Urothelium cell line (cell line): Measurements from ENCODE around the gene RNF115.
"Not testable (repeated sequence)": the region's sequence is repeated elsewhere in the genome, so short reads cannot be mapped to it uniquely, and the experiment has no call there.

Source experiments
- DNase-seq: peaks from one replicate; pipeline ENCODE4 v3.0.0; 2011; ENCODE audit warnings: low spot score, mixed read lengths
- FAIRE-seq: peaks from 2 replicates; lab custom pipeline; 2011; peaks lifted over from hg19 to GRCh38; lab: Jason Lieb, UNC

The RNF115 gene

GRCh38 chr1:145747398-145748247 is 76.3 kb downstream of the RNF115 start:
- no peak for DNase-seq
- no peak for FAIRE-seq

- DNase-seq (no peak), FAIRE-seq (no peak)
These were observed 83.6 kb downstream of the RNF115 start for GRCh38 chr1:145740269-145740668.

GRCh38 chr1:145736191-145736590 is 87.7 kb downstream of the RNF115 start:
- no peak for FAIRE-seq
- no peak for DNase-seq

- no peak for DNase-seq
- no peak for FAIRE-seq
These were observed 93.0 kb downstream of the RNF115 start for GRCh38 chr1:145730900-145731299.

GRCh38 chr1:145730467-145730866 is 93.4 kb downstream of the RNF115 start:
- DNase-seq = no peak
- FAIRE-seq = no peak

- FAIRE-seq (no peak), DNase-seq (no peak)
These were observed 94.0 kb downstream of the RNF115 start for GRCh38 chr1:145729666-145730436.

- FAIRE-seq (no peak), DNase-seq (no peak)
These were observed 94.7 kb downstream of the RNF115 start for GRCh38 chr1:145729196-145729595.

GRCh38 chr1:145726193-145726592 is 97.7 kb downstream of the RNF115 start:
- DNase-seq, FAIRE-seq: not testable (repeated sequence)

GRCh38 chr1:145720878-145721671 is 102.8 kb downstream of the RNF115 start:
- DNase-seq (peak; percentile 87), FAIRE-seq (peak; percentile 78)

GRCh38 chr1:145720556-145720877 is 103.4 kb downstream of the RNF115 start:
- FAIRE-seq = no peak
- DNase-seq = peak; percentile 66

- FAIRE-seq (no peak), DNase-seq (no peak)
These were observed 104.4 kb downstream of the RNF115 start, which contains the start of gene CD160 for GRCh38 chr1:145719230-145720079. Gene CD160 (plus strand): TSS chr1:145719499. CDS start chr1:145728328, 8,829 bp downstream.

GRCh38 chr1:145718465-145718864 is 105.4 kb downstream of the RNF115 start:
- DNase-seq = not testable (repeated sequence)

GRCh38 chr1:145717833-145718232 is 106.1 kb downstream of the RNF115 start:
- FAIRE-seq = no peak
- DNase-seq = no peak

More at GRCh38 chr1:145718465-145718864, 105.4 kb downstream of the RNF115 start:
- FAIRE-seq = not testable (repeated sequence)

- FAIRE-seq (no peak), DNase-seq (no peak)
These were observed 107.1 kb downstream of the RNF115 start for GRCh38 chr1:145716641-145717345.

- no peak for DNase-seq
- FAIRE-seq = no peak
These were observed 109.3 kb downstream of the RNF115 start for GRCh38 chr1:145714524-145715111.

- FAIRE-seq = no peak
- DNase-seq = no peak
These were observed 112.7 kb downstream of the RNF115 start for GRCh38 chr1:145711213-145711651.

- DNase-seq (no peak), FAIRE-seq (no peak)
These were observed 113.4 kb downstream of the RNF115 start for GRCh38 chr1:145710291-145711027.

GRCh38 chr1:145708063-145708462 is 115.8 kb downstream of the RNF115 start:
- no peak for FAIRE-seq
- no peak for DNase-seq
